Tibial nerve (tissue), 3 donors: ENCODE measurements around the gene WDR36.

Experiments
- POLR2A ChIP-seq, 2 donors: fragments of 450-650 bp; IDR thresholded peaks; one replicate each; pipeline ENCODE4 v1.6.1; 2017; ENCODE audit warnings: antibody characterized with exemption in 2 of 2, mild to moderate bottlenecking in 2 of 2, moderate library complexity in 2 of 2
- TF ChIP-seq, protein P1 (sequence below), 5 experiments: fragments of 200-600 bp in 3 of 5; fragments of 450-650 bp in 2 of 5; sonication (generic) in 3 of 5; IDR thresholded peaks; one replicate each; pipeline ENCODE4 v1.5.1; 2016 to 2019; ENCODE audit warnings: antibody characterized with exemption in 5 of 5, mild to moderate bottlenecking in 3 of 5, moderate library complexity in 2 of 5

- no peak for TF ChIP-seq POLR2A (IDR thresholded peaks at IDR 0.05)
- TF ChIP-seq, protein P1, sequence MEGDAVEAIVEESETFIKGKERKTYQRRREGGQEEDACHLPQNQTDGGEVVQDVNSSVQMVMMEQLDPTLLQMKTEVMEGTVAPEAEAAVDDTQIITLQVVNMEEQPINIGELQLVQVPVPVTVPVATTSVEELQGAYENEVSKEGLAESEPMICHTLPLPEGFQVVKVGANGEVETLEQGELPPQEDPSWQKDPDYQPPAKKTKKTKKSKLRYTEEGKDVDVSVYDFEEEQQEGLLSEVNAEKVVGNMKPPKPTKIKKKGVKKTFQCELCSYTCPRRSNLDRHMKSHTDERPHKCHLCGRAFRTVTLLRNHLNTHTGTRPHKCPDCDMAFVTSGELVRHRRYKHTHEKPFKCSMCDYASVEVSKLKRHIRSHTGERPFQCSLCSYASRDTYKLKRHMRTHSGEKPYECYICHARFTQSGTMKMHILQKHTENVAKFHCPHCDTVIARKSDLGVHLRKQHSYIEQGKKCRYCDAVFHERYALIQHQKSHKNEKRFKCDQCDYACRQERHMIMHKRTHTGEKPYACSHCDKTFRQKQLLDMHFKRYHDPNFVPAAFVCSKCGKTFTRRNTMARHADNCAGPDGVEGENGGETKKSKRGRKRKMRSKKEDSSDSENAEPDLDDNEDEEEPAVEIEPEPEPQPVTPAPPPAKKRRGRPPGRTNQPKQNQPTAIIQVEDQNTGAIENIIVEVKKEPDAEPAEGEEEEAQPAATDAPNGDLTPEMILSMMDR (IDR thresholded peaks at IDR 0.05), result no peak
Observed at GRCh38 chr5:111169269-111169668, 77.1 kb downstream of the WDR36 start.
